Adrenal gland (tissue), 5 donors: Measurements from ENCODE around the gene SCP2.

Source experiments
- CTCF ChIP-seq, 6 experiments: fragments of 450-650 bp in 4 of 6; fragments of 200-600 bp in 2 of 6; sonication (generic) in 1 of 6; IDR thresholded peaks; 1 replicate in 5 of 6; 2 replicates in 1 of 6; pipeline versions ENCODE4 v1.5.1 to v1.8.0; 2016 to 2021; ENCODE audit warnings: antibody characterized with exemption in 6 of 6, mild to moderate bottlenecking in 2 of 6, moderate library complexity in 1 of 6
- POLR2A ChIP-seq, 2 donors: fragments of 450-650 bp; IDR thresholded peaks; one replicate each; pipeline ENCODE4 v1.6.1; 2017; ENCODE audit warnings: antibody characterized with exemption in 2 of 2, mild to moderate bottlenecking in 2 of 2, moderate library complexity in 1 of 2
- donor health status: DM: no; HTN: no; CAD: no.

DNA sequence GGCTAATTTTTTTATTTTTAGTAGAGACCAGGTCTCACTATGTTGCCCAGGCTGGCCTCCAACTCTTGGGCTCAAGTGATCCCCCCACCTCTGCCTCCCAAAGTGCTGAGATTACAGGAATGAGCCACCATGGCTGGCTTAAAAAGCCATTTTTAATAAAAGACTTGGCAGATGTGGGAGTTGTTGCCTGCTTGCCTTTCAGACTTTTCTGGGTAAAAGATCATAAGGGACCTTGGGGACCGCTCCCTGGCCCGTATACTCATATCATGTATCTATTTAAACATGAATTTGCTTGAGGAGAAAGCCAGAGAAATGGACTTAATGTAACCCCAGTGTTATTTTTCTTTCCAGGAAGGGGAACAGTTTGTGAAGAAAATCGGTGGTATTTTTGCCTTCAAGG is 111.5 kb downstream of the SCP2 start:
- no peak for TF ChIP-seq CTCF (IDR thresholded peaks at IDR 0.05)
- no peak for TF ChIP-seq POLR2A (IDR thresholded peaks at IDR 0.05)
